ENCODE data around the gene C1QTNF6. TPM values are rescaled to one million over a fixed set of nuclear protein-coding genes. Genes with fewer than 3 reads are reported as not detected.

C1QTNF6 gene
- total RNA-seq, 1 donor from 2014 or later: 3.7 TPM

GRCh38 chr22:37165940-37166674 is 21.9 kb downstream of the C1QTNF6 start:
- DNase-seq (ENCODE audit: low spot score in 2 of 2) (no peak), FAIRE-seq (no peak)

DNA sequence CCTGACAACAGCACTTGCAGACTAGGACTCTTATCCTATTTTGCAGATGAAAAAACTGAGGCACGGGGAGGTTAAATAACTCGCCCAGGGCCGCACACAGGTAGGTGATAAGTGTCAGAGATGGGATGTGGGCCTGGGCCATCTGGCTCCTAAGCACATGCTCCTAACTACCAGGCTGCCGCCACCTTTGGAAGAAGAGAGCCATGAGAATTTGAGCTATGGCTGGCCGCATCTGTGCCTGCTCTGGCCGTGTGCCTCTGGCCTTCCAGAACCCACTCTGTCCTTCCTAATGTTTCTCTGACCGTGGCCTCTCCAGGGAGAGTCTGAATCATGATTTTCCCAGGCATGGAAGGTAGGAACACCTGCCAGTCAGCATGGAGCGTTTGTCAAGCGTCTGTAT is 23.0 kb downstream of the C1QTNF6 start:
- DNase-seq (ENCODE audit: low spot score in 2 of 2): no peak
- no peak for FAIRE-seq

DNA sequence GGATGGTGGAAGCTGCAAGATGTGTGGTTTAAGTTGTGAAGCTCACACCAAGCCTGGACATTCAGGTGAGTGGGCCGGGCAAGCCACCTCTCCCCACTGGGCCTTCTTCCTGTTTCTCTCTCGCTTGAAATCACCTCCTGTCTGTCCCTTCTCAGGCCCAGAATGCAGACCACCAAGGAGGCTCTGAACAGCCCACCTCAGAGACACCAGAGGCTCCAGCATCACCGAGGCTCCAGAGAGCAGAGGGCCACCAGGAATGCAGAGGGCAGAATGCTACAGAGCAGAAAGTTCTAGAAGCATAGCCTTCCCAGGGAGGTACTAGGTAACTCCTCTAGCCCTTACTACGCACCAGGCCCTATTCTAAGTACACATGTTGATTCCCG is 23.6 kb downstream of the C1QTNF6 start:
- DNase-seq (ENCODE audit: low spot score in 2 of 2) (no peak), FAIRE-seq (no peak)

DNA sequence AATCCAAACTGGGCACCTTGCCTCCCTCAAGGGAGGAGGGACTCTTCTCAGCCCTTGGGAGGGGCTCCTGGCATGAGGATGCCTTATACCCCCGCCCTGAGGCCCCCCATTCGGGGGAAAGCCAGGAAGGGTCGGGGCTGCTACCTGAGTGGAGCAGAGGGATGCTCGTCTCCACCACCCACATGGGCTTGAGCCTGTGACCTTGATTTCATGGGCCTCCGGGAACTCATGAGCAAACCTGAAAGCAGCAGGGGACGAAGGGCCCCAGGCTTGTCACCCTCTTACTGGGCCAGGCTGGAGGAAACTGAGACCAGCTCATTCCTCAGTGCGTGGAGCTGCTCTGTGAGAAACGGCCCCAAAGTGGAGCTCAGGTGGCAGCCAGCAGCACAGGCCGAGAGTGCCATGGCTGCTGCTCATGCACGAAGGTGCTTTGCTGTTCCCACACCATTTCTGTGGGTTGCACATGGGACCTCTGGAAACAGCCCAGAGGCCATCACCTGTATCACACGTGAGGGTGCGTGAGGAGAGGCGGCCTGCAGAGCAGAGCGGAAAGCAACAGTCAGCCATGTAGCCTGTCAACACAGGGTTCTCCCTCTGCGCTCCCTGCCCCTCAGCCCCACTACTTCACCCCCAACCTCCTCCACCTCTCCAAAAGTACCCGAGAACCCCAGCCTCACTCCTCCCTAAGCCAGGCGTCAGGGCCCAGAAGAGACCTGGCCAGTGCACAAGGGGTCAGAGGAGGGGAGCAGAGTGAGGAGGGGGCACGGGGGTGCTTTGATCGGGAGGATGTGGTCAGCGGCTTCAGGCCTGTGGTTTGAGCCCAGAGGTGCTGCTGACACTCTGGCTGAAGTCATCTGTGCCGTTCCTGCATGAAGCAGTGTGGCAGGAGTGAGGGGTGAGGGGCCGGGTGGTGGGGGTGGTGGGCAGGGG is 24.2 kb downstream of the C1QTNF6 start:
- FAIRE-seq: no peak
- DNase-seq (ENCODE audit: low spot score in 2 of 2): no peak

DNA sequence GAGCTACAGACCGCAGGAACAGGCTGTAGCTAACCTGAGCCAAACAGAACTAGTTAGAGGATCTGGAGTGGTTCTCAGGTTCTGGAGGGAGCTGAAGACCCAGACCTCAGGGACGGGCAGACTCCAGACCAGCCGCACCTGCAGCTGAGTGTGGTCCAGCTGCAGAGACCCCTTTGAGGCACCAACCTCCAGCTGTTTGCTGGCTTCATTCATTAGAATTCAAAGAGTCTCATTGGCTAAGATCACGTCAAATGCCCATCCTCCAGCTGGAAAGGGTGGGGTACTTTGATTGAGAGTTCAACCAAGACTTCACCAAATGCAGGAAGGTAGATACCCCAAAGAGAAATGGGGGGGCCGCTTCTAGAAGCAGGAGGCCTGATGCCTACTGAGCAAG is 25.0 kb downstream of the C1QTNF6 start:
- FAIRE-seq (no peak), DNase-seq (ENCODE audit: low spot score in 2 of 2) (no peak)

GRCh38 chr22:37162221-37163095 is 25.6 kb downstream of the C1QTNF6 start:
- no peak for FAIRE-seq
- no peak for DNase-seq (ENCODE audit: low spot score in 2 of 2)

GRCh38 chr22:37161443-37161842 is 26.6 kb downstream of the C1QTNF6 start:
- no peak for DNase-seq (ENCODE audit: low spot score in 2 of 2)
- FAIRE-seq: no peak

DNA sequence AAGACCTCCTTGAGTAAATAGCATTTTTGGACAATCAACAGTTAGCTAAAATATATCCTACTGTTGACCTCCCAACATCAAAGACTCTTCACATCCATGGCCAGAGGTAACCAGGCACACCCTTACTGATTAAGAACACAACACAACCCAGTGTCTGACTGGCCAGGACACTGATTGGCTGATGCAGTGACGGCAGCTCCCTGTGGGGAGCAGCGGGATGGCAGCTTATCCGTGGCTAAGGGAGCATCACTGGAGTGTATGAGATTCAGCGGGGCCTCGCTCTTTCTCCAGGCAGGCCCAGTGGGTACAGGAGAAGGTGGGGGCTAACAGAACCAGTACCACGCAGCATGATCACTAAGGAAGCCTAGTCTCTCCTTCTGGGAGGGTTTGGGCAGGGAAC is 28.0 kb downstream of the C1QTNF6 start:
- FAIRE-seq (no peak), DNase-seq (ENCODE audit: low spot score in 2 of 2) (no peak)

DNA sequence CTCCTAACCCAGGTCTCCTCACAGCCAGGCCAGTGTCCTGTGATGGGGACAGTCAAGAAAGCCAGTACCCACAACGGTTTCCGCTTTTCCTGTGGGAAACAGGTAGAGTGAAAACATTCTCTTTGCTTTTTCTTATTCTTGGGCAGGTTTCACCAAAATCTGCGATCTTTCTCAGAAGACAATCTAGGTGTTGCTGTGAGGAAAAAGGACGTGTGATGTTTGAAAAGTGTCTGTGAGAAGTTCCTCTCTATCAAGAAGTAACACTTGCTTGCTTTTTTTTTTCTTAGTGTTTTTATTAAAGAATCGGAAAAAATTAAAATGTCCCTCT is 29.1 kb downstream of the C1QTNF6 start:
- no peak for FAIRE-seq
- no peak for DNase-seq (ENCODE audit: low spot score in 2 of 2)

GRCh38 chr22:37157516-37158285 is 30.3 kb downstream of the C1QTNF6 start:
- DNase-seq (ENCODE audit: low spot score in 2 of 2): no peak
- FAIRE-seq: no peak

DNA sequence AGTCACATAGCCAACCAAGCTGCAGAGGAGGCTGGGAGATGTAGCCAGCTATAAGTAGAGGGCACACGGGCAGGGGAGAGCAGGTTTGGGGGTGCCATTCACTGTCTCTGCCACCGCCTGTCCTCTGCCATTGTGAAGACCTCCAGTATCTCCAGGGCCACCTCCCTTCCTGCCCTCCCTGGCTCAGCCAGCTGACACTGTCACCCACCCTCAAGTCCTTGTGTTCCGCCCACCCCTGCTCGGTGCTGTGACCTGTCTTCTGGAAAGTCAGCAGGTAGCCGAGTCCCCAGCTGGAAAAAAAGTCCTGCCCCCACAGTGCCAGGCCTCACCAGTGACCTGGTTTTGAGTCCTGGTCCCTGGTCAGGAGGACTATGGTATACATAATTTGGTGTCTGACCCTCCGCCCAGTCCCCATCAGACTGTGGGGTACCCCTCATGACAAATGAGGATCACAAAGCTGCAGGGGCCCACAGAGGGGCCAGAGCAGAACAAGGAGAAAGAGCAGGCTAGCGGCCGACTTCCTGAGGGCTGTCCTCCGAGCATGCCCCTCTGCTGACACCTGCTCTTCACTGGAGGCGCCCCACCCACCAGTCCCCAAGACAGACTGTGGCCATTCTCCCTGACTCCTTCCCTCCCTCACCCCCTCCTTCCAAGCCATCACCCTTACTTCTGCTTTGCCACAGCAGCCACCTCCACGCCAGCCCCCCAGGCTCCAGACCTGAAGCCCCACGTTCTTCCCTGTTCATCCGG is 31.2 kb downstream of the C1QTNF6 start:
- DNase-seq (ENCODE audit: low spot score in 2 of 2) (no peak), FAIRE-seq (no peak)

- FAIRE-seq (no peak), DNase-seq (ENCODE audit: low spot score in 2 of 2) (no peak)
These were observed 32.1 kb downstream of the C1QTNF6 start for GRCh38 chr22:37155971-37156370.

DNA sequence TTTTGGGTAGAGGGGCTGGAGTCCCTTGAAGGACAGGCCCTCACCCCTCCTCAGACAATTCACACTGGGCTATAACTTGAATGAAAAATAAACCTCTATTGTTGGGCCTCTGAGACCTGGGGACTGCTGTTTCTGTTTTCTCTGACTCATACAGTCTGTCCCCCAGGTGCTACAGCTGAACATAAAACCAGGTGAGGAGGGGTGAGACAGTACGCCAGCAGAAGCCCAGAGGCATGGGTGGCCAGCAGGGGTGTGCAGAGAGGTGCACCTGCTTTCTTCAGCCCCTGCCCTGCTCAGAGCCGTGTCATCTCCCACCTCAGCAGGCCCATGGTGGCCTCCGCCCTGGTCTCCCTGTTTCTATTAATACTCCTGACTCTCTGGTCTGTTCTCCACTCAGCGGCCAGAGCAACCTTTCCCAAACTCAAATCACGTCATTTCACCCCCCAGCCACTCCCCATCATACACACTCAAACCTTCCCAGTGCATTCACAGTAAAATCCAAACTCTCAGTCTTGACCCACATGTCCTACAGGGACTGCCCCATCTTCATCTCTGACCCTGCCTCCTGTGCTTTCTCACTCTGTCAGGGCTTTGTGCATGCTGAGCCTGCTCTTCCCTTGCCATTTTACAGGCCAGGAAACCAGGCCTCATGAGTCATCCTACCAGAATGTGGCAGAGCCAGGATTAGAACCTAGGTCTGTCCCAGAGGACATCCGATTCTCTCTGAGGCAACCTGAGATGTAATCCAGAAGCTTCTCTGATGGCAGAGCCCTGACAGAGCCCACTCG is 32.9 kb downstream of the C1QTNF6 start:
- FAIRE-seq (no peak), DNase-seq (ENCODE audit: low spot score in 2 of 2) (no peak)

DNA sequence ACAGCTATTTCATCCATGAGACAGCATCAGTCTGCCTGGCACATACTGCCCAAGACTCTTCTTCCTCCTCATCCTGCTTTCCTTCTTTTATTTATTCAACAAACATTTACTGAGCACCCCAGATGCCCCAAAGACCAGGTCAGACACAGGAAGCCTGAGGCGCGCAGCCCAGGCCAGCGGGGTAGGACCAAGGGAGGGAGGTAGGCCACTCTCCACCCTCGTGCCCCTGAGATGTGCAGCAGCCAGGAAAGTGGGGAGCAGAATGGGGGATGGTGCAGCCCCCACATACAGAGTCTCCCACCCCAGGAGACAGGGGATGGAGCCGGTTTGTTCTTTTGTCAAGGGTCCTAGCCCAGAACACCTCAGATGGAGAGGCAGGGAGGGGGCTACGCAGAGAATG is 34.1 kb downstream of the C1QTNF6 start:
- no peak for FAIRE-seq
- DNase-seq (ENCODE audit: low spot score in 2 of 2): no peak

- DNase-seq (ENCODE audit: low spot score in 2 of 2) (no peak), FAIRE-seq (no peak)
These were observed 36.6 kb downstream of the C1QTNF6 start for GRCh38 chr22:37151401-37151800.

DNA sequence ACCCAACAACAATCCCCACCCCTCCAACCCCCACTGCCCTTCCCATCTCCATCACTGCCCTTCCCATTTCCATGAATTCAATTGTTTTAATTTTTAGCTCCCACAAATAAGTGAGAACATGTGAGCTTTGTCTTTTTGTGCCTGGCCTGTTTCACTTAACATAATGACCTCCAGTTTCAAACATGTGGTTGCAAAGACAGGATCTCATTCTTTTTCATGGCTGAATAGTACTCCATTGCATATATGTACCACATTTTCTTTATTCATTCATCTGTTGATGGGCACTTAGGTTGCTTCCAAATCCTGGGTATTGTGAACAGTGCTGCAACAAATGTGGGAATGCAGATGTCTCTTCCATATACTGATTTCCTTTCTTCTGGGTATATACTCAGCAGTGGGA is 37.3 kb downstream of the C1QTNF6 start:
- no peak for DNase-seq (ENCODE audit: low spot score in 2 of 2)
- no peak for FAIRE-seq

- no peak for DNase-seq (ENCODE audit: low spot score in 2 of 2)
- no peak for FAIRE-seq
These were observed 39.0 kb downstream of the C1QTNF6 start for GRCh38 chr22:37148742-37149665.

Measured in frontal cortex (tissue), 4 donors.